Hepatocyte (in vitro differentiated cells): ENCODE results near the gene FOXD4.
"Not testable (repeated sequence)": the region's sequence is repeated elsewhere in the genome, so short reads cannot be mapped to it uniquely, and the experiment has no call there.

Experiments
- EZH2 ChIP-seq: fragments of 200-600 bp; sonication (generic); IDR thresholded peaks from 2 replicates; pipeline ENCODE4 v1.6.1; 2016; ENCODE audit warnings: antibody characterized with exemption, mild to moderate bottlenecking, borderline replicate concordance
- TF ChIP-seq, protein P1 (sequence below): fragments of 200-600 bp; sonication (generic); IDR thresholded peaks from 2 replicates; pipeline ENCODE4 v1.5.1; 2016; ENCODE audit warnings: antibody characterized with exemption, mild to moderate bottlenecking; ENCODE audit not compliant: poor library complexity

- TF ChIP-seq, protein P1, sequence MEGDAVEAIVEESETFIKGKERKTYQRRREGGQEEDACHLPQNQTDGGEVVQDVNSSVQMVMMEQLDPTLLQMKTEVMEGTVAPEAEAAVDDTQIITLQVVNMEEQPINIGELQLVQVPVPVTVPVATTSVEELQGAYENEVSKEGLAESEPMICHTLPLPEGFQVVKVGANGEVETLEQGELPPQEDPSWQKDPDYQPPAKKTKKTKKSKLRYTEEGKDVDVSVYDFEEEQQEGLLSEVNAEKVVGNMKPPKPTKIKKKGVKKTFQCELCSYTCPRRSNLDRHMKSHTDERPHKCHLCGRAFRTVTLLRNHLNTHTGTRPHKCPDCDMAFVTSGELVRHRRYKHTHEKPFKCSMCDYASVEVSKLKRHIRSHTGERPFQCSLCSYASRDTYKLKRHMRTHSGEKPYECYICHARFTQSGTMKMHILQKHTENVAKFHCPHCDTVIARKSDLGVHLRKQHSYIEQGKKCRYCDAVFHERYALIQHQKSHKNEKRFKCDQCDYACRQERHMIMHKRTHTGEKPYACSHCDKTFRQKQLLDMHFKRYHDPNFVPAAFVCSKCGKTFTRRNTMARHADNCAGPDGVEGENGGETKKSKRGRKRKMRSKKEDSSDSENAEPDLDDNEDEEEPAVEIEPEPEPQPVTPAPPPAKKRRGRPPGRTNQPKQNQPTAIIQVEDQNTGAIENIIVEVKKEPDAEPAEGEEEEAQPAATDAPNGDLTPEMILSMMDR = not testable (repeated sequence)
- peak; percentile 59 for TF ChIP-seq EZH2
Observed at GRCh38 chr9:117144-117994, 848 bp downstream of the FOXD4 start.
